K562 (cell line): ENCODE results near the gene DNAJB6. TPM values are rescaled to one million over a fixed set of nuclear protein-coding genes. Genes with fewer than 3 reads are reported as not detected.

Experiments used
- BRCA1 ChIP-seq, 2 experiments: fragments of 450-650 bp in 1 of 2; sonication (generic) in 1 of 2; formaldehyde crosslinking in 1 of 2; IDR thresholded peaks; 2 replicates each; pipeline versions ENCODE4 v1.5.0 to v1.6.1; 2017 to 2020; ENCODE audit warnings: mild to moderate bottlenecking in 1 of 2, missing genetic modification reagents in 1 of 2
- HDAC3 ChIP-seq: fragments of 450-650 bp; IDR thresholded peaks from 2 replicates; pipeline ENCODE4 v1.6.1; 2018; ENCODE audit warnings: borderline replicate concordance, mild to moderate bottlenecking, moderate library complexity; ENCODE audit not compliant: partially characterized antibody
- JUND ChIP-seq, 2 experiments: IDR thresholded peaks; 2 replicates in 1 of 2; 3 replicates in 1 of 2; pipeline ENCODE4 v1.6.1; 2011; ENCODE audit warnings: borderline replicate concordance in 2 of 2, low read depth in 2 of 2, low read length in 2 of 2, improper control_type of control experiment in 1 of 2, missing biosample characterization in 1 of 2, missing genetic modification characterization in 1 of 2, missing genetic modification reagents in 1 of 2
- polyA plus RNA-seq, 8 experiments: library from polyadenylated mRNA; depleted of rRNA in 4 of 8; stranded (reverse) in 5 of 8; unstranded in 3 of 8; fragments of >200 nt; fragmentation: Nextera tagmentation in 2 of 8; fragmentation: Illumina TruSeq in 1 of 8; extraction: Ambion mirVana in 2 of 8; extraction: Trizol in 1 of 8; gene quantifications; 2 replicates each; pipeline versions ENCODE4 v1.2.1 to v1.2.3, GENCODE V29; 2011 to 2014; ENCODE audit warnings: inconsistent platforms in 1 of 8, missing spikeins in 1 of 8
- total RNA-seq, 7 experiments: library from RNA; depleted of rRNA in 6 of 7; stranded (reverse); fragments of >200 nt in 6 of 7; fragmentation: Illumina TruSeq in 2 of 7; extraction: Trizol in 2 of 7; gene quantifications; 2 replicates each; pipeline versions ENCODE4 v1.2.1 to v1.2.3, GENCODE V29; 2011 to 2021; ENCODE audit warnings: low replicate concordance in 1 of 7
- TF ChIP-seq, protein P1 (sequence below): fragments of 450-650 bp; IDR thresholded peaks from 2 replicates; pipeline ENCODE4 v1.6.1; 2016; ENCODE audit warnings: borderline replicate concordance
- TF ChIP-seq, protein P2 (sequence below), 2 experiments: fragments of 450-650 bp; formaldehyde crosslinking in 1 of 2; IDR thresholded peaks; 2 replicates each; pipeline versions ENCODE4 v1.4.0 to v1.6.1; 2014 to 2020; ENCODE audit warnings: mild to moderate bottlenecking in 2 of 2, borderline replicate concordance in 1 of 2, low read depth in 1 of 2

The DNAJB6 gene
- total and polyA plus RNA-seq, 9 of the 15 experiments (the other 6 are each of a cell fraction or from before 2014, with no cell fraction given): 84.5 to 158 (median 135) TPM

DNA sequence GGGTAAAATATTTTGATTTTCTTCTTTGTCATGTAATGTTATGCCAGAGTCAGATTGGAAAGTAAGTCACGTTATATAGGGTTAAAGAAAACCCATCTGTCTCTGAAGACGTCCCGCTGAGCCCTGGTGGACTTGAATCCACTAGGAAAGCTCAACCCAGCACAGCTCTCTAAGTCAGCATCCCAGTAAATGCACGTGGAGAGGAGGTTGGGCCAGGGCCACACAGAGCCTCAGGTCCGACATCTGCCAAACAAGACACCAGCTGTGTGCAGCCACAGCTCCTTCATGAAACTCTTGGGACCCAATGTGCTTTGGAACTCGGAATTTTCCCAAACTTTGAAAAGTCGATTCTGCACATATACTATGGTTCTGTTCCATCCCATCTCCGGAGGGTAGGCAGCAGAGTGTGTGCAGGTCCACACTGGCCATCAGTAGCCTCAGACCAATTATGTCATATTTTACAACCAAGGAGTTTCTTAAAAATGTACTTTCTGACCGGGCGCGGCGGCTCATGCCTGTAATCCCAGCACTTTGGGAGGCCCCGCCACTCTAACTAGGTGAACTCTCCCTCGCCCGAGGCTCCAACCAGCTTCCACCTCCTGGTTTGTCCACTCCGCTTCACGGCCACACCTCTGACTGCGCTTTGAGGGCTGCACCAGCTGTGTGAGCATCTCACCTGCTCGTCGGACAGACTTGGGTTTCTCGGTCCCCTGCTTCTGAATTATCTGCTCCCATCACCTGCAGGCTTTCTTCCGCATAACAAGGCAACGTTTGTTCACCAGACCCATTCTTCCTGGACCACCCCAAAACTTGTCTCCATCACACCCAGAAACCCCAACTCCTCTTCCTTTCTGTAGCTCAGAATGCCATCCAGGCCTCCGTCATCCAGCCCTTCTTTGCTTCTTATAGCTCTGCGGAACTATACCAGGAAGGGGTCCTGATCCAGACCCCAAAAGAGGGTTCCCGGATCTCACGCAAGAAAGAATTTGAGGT, 29.7 kb upstream of the DNAJB6 start (continued):
- TF ChIP-seq, protein P1, sequence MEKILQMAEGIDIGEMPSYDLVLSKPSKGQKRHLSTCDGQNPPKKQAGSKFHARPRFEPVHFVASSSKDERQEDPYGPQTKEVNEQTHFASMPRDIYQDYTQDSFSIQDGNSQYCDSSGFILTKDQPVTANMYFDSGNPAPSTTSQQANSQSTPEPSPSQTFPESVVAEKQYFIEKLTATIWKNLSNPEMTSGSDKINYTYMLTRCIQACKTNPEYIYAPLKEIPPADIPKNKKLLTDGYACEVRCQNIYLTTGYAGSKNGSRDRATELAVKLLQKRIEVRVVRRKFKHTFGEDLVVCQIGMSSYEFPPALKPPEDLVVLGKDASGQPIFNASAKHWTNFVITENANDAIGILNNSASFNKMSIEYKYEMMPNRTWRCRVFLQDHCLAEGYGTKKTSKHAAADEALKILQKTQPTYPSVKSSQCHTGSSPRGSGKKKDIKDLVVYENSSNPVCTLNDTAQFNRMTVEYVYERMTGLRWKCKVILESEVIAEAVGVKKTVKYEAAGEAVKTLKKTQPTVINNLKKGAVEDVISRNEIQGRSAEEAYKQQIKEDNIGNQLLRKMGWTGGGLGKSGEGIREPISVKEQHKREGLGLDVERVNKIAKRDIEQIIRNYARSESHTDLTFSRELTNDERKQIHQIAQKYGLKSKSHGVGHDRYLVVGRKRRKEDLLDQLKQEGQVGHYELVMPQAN: peak; percentile 14; the same call in 1 of the 2 replicates
- TF ChIP-seq, protein P2, sequence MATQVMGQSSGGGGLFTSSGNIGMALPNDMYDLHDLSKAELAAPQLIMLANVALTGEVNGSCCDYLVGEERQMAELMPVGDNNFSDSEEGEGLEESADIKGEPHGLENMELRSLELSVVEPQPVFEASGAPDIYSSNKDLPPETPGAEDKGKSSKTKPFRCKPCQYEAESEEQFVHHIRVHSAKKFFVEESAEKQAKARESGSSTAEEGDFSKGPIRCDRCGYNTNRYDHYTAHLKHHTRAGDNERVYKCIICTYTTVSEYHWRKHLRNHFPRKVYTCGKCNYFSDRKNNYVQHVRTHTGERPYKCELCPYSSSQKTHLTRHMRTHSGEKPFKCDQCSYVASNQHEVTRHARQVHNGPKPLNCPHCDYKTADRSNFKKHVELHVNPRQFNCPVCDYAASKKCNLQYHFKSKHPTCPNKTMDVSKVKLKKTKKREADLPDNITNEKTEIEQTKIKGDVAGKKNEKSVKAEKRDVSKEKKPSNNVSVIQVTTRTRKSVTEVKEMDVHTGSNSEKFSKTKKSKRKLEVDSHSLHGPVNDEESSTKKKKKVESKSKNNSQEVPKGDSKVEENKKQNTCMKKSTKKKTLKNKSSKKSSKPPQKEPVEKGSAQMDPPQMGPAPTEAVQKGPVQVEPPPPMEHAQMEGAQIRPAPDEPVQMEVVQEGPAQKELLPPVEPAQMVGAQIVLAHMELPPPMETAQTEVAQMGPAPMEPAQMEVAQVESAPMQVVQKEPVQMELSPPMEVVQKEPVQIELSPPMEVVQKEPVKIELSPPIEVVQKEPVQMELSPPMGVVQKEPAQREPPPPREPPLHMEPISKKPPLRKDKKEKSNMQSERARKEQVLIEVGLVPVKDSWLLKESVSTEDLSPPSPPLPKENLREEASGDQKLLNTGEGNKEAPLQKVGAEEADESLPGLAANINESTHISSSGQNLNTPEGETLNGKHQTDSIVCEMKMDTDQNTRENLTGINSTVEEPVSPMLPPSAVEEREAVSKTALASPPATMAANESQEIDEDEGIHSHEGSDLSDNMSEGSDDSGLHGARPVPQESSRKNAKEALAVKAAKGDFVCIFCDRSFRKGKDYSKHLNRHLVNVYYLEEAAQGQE (IDR thresholded peaks at IDR 0.05; ENCODE audit: borderline replicate concordance): no peak
- TF ChIP-seq, protein P2 (CRISPR knock-in tag; IDR thresholded peaks at IDR 0.05; ENCODE audit: low read depth): no peak
- no peak for TF ChIP-seq HDAC3
- no peak for TF ChIP-seq BRCA1 (IDR thresholded peaks at IDR 0.05)
- TF ChIP-seq BRCA1 (CRISPR knock-in tag; IDR thresholded peaks at IDR 0.05): 0 out of 2 replicates have a peak, but pooled peaks have one; percentile 62
- TF ChIP-seq JUND (IDR thresholded peaks at IDR 0.05; ENCODE audit: borderline replicate concordance, low read depth, low read length): no peak
- TF ChIP-seq JUND (tag; IDR thresholded peaks at IDR 0.05; ENCODE audit: borderline replicate concordance, low read depth, low read length): no peak
